NCI-H2107 (cell line): Measurements from ENCODE around the gene MFSD2A.
A peak's percentile ranks its signal among the peaks of the same experiment; 100 is the strongest.
"Not testable (repeated sequence)": the region's sequence is repeated elsewhere in the genome, so short reads cannot be mapped to it uniquely, and the experiment has no call there.

Experiments used
- DNase-seq: peaks from one replicate; lab custom pipeline; 2025; lab: John Stamatoyannopoulos, UW

MFSD2A gene

GRCh38 chr1:39940980-39941871, 13.7 kb upstream of the MFSD2A start:
- DNase-seq: no peak

- DNase-seq: peak; percentile 94
Observed at GRCh38 chr1:39943471-39944290, 11.3 kb upstream of the MFSD2A start.

GRCh38 chr1:39944410-39945112, 10.4 kb upstream of the MFSD2A start:
- no peak for DNase-seq

GRCh38 chr1:39946216-39946615, 8.7 kb upstream of the MFSD2A start:
- no peak for DNase-seq

GRCh38 chr1:39947260-39947659, 7.7 kb upstream of the MFSD2A start:
- DNase-seq: no peak

- DNase-seq: no peak
Observed at GRCh38 chr1:39949891-39950290, 5.1 kb upstream of the MFSD2A start.

- no peak for DNase-seq
Observed at GRCh38 chr1:39951926-39952325, 3.0 kb upstream of the MFSD2A start.

GRCh38 chr1:39952359-39953110, 2.4 kb upstream of the MFSD2A start:
- peak; percentile 83 for DNase-seq

- no peak for DNase-seq
Observed at GRCh38 chr1:39954324-39954869, 548 bp upstream of the MFSD2A start.

- peak; percentile 100 for DNase-seq
Observed at GRCh38 chr1:39955547-39956539, 898 bp downstream of the MFSD2A start.

GRCh38 chr1:39957299-39958015, 2.5 kb downstream of the MFSD2A start:
- DNase-seq: no peak

- no peak for DNase-seq
Observed at GRCh38 chr1:39958403-39959200, 3.7 kb downstream of the MFSD2A start.

GRCh38 chr1:39959651-39960333, 4.8 kb downstream of the MFSD2A start:
- peak; percentile 99 for DNase-seq

GRCh38 chr1:39960431-39960958, 5.5 kb downstream of the MFSD2A start:
- peak; percentile 100 for DNase-seq

- no peak for DNase-seq
Observed at GRCh38 chr1:39962450-39962825, 7.5 kb downstream of the MFSD2A start.

- DNase-seq: not testable (repeated sequence)
Observed at GRCh38 chr1:39962964-39963363, 8.0 kb downstream of the MFSD2A start.

- DNase-seq: no peak
Observed at GRCh38 chr1:39964552-39964951, 9.6 kb downstream of the MFSD2A start.

GRCh38 chr1:39965044-39965443, 10.1 kb downstream of the MFSD2A start:
- DNase-seq: no peak
